Measurements from ENCODE around the gene GATA3.
A peak's percentile ranks its signal among the peaks of the same experiment; 100 is the strongest.

GATA3 gene

GRCh38 chr10:8049045-8049864 lies 5.2 kb upstream of the GATA3 start:
- no peak overlapping the region for H3K27ac ChIP-seq
- DNase-seq (ENCODE audit: low spot score) = no peak
- no peak for TF ChIP-seq CTCF (IDR thresholded peaks at IDR 0.05)
- peak overlapping the region; percentile 72 for H3K4me3 ChIP-seq

- DNase-seq (ENCODE audit: low spot score) = no peak
- peak overlapping the region; percentile 72 for H3K4me3 ChIP-seq
- TF ChIP-seq CTCF (IDR thresholded peaks at IDR 0.05) = no peak
- H3K27ac ChIP-seq = no peak overlapping the region
These were observed 4.5 kb upstream of the GATA3 start for GRCh38 chr10:8049865-8050555.

- Histone ChIP-seq H3K27ac (no peak overlapping the region), H3K4me3 (peak overlapping the region; percentile 72)
- no peak for DNase-seq (ENCODE audit: low spot score)
- TF ChIP-seq CTCF (IDR thresholded peaks at IDR 0.05) = no peak
These were observed 3.9 kb upstream of the GATA3 start for GRCh38 chr10:8050556-8051108.

- DNase-seq (ENCODE audit: low spot score) = no peak
- H3K27ac ChIP-seq = no peak overlapping the region
- peak overlapping the region; percentile 72 for H3K4me3 ChIP-seq
- TF ChIP-seq CTCF (IDR thresholded peaks at IDR 0.05) = no peak
These were observed 3.2 kb upstream of the GATA3 start for GRCh38 chr10:8051109-8051821.

GRCh38 chr10:8051851-8052257 lies 2.6 kb upstream of the GATA3 start:
- Histone ChIP-seq H3K27ac (no peak overlapping the region), H3K4me3 (peak overlapping the region; percentile 72)
- no peak for TF ChIP-seq CTCF (IDR thresholded peaks at IDR 0.05)
- no peak for DNase-seq (ENCODE audit: low spot score)

- no peak overlapping the region for H3K4me3 ChIP-seq
- no peak overlapping the region for H3K27ac ChIP-seq
- DNase-seq (ENCODE audit: low spot score) = no peak
- no peak for TF ChIP-seq CTCF (IDR thresholded peaks at IDR 0.05)
These were observed 2.0 kb upstream of the GATA3 start for GRCh38 chr10:8052341-8052955.
